Testis (tissue), 3 donors: ENCODE data around the gene TTF1. TPM values are rescaled to one million over a fixed set of nuclear protein-coding genes. Genes with fewer than 3 reads are reported as not detected.

Source experiments
- DNase-seq: peaks from one replicate; pipeline ENCODE4 v3.0.0-alpha.2; 2019
- H3K27ac ChIP-seq, 2 donors: fragments of 200-600 bp; sonication (generic); one replicate each; pipeline ENCODE4 v1.5.1; 2019
- H3K27me3 ChIP-seq: fragments of 200-600 bp; sonication (generic); one replicate; pipeline ENCODE4 v1.5.1; 2019
- H3K36me3 ChIP-seq: fragments of 200-600 bp; sonication (generic); one replicate; pipeline ENCODE4 v1.5.1; 2017; ENCODE audit warnings: low read depth; ENCODE audit errors: missing control alignments
- H3K4me1 ChIP-seq: fragments of 200-600 bp; sonication (generic); one replicate; pipeline ENCODE4 v1.5.1; 2019
- H3K4me3 ChIP-seq, 2 donors: fragments of 200-600 bp; sonication (generic); one replicate each; pipeline ENCODE4 v1.5.1; 2017 to 2019
- H3K9me3 ChIP-seq: fragments of 200-600 bp; sonication (generic); one replicate; pipeline ENCODE4 v1.5.1; 2017
- POLR2A ChIP-seq: fragments of 450-650 bp; IDR thresholded peaks from one replicate; pipeline ENCODE4 v1.6.1; 2017; ENCODE audit warnings: antibody characterized with exemption, mild to moderate bottlenecking, moderate library complexity
- WGBS, 2 donors: methylation state at CpG; one replicate each; pipeline ENCODE4 v1.1.5; 2018; 5-methylcytosine and 5-hydroxymethylcytosine counted together
- intact Hi-C: fragments of 100-400 bp; cut with DNase I; formaldehyde crosslinking; loops from one replicate; pipeline ENCODE4 v1.15.1; 2023; ENCODE audit warnings: low total_unique reads
- polyA plus RNA-seq: library from polyadenylated mRNA; stranded (reverse); fragments of 350-450 nt; fragmentation: Illumina TruSeq; extraction: RNeasy Lipid Tissue Mini Kit (QIAGEN cat#74804); gene quantifications from one replicate; pipeline ENCODE4 v1.2.3, GENCODE V29; 2014; ENCODE audit warnings: low read depth, low replicate concordance; ENCODE audit not compliant: insufficient read depth
- total RNA-seq, 2 donors: library from RNA; depleted of rRNA; stranded (reverse); fragments of >200 nt; gene quantifications; one replicate each; pipeline ENCODE4 v1.2.3, GENCODE V29; 2016
- TF ChIP-seq, protein P1 (sequence below), 3 experiments: fragments of 450-650 bp in 2 of 3; fragments of 200-600 bp in 1 of 3; sonication (generic) in 1 of 3; IDR thresholded peaks; one replicate each; pipeline ENCODE4 v1.5.1; 2016 to 2019; ENCODE audit warnings: antibody characterized with exemption in 3 of 3, mild to moderate bottlenecking in 2 of 3, moderate library complexity in 1 of 3

Gene TTF1
- total and polyA plus RNA-seq, 3 donors from 2014 or later, result 15.4 to 19.4 (median 19.2) TPM

DNA sequence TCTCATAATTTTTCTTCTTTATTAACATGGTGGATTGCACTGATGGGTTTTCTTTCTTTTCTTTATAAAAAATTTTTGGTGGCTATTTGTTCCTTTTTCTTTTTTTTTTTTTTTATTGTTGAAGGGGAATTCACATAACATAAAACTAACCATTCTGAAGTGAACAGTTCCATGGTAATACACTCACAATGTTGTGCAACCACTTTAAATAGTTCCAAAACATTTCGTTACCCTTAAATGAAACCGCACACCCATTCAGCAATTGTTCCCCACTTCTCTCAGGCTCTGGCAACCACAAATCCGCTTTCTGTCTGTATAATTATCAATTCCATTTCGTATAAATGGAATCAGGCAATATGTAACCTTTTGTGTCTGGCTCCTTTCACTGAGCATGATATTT is 40.2 kb downstream of the TTF1 start:
- Histone ChIP-seq H3K4me3 (no peak overlapping the region), H3K9me3 (no peaks in the 10 kb centered on the region), H3K27me3 (no peaks in the 10 kb centered on the region), H3K36me3 (no peaks in the 10 kb centered on the region), H3K4me1 (no peaks in the 10 kb centered on the region), H3K27ac (no peak overlapping the region)
- WGBS, 2 donors, result 80 to 86% methylated on average over 4 of the region's 4 CpGs
- DNase-seq, result no peak
- intact Hi-C loops, result no loop called here
- TF ChIP-seq, protein P1, sequence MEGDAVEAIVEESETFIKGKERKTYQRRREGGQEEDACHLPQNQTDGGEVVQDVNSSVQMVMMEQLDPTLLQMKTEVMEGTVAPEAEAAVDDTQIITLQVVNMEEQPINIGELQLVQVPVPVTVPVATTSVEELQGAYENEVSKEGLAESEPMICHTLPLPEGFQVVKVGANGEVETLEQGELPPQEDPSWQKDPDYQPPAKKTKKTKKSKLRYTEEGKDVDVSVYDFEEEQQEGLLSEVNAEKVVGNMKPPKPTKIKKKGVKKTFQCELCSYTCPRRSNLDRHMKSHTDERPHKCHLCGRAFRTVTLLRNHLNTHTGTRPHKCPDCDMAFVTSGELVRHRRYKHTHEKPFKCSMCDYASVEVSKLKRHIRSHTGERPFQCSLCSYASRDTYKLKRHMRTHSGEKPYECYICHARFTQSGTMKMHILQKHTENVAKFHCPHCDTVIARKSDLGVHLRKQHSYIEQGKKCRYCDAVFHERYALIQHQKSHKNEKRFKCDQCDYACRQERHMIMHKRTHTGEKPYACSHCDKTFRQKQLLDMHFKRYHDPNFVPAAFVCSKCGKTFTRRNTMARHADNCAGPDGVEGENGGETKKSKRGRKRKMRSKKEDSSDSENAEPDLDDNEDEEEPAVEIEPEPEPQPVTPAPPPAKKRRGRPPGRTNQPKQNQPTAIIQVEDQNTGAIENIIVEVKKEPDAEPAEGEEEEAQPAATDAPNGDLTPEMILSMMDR (IDR thresholded peaks at IDR 0.05), result no peak
- TF ChIP-seq POLR2A, result no peak

- WGBS, 2 donors, result 82 to 86% methylated on average over 3 of the region's 3 CpGs
- DNase-seq, result no peak
- Histone ChIP-seq H3K4me3 (no peak overlapping the region), H3K27me3 (no peaks in the 10 kb centered on the region), H3K27ac (no peak overlapping the region), H3K4me1 (no peaks in the 10 kb centered on the region), H3K9me3 (no peaks in the 10 kb centered on the region), H3K36me3 (no peaks in the 10 kb centered on the region)
- intact Hi-C loops, result no loop called here
- no peak for TF ChIP-seq POLR2A
- TF ChIP-seq, protein P1 (IDR thresholded peaks at IDR 0.05), result no peak
Observed at GRCh38 chr9:132365986-132366385, 40.7 kb downstream of the TTF1 start.

DNA sequence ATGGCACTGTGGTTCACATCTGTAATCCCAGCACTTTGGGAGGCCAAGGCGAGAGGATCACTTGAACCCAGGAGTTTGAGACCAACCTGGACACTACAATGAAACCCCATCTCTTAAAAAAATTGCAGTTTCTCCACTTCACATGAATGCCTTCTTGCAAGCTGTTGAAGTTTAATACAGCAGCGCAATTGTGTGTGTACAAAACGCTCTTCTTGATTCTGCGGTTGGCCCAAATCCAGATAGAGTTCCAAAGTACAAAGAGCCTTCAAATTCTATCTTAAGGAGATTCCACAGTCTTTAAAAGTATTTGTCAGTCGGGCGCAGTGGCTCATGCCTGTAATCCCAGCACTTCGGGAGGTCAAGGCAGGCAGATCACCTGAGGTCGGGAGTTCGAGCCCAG is 42.6 kb downstream of the TTF1 start:
- no peak for TF ChIP-seq POLR2A
- TF ChIP-seq, protein P1 (IDR thresholded peaks at IDR 0.05), result no peak
- H3K27ac ChIP-seq, result no peak overlapping the region
- no peaks in the 10 kb centered on the region for H3K4me1 ChIP-seq
- 93 to 94% methylated on average over 9 of the region's 9 CpGs for WGBS, 2 donors
- no peaks in the 10 kb centered on the region for H3K27me3 ChIP-seq
- H3K36me3 ChIP-seq, result no peaks in the 10 kb centered on the region
- intact Hi-C loops, result no loop called here
- H3K9me3 ChIP-seq, result no peaks in the 10 kb centered on the region
- H3K4me3 ChIP-seq, result no peak overlapping the region
- no peak for DNase-seq

GRCh38 chr9:132357764-132358163 is 48.9 kb downstream of the TTF1 start:
- Histone ChIP-seq H3K36me3 (no peaks in the 10 kb centered on the region), H3K27me3 (no peaks in the 10 kb centered on the region), H3K9me3 (no peaks in the 10 kb centered on the region), H3K4me1 (peaks cover 13% of the 10 kb centered on the region), H3K4me3 (no peak overlapping the region), H3K27ac (peak overlapping the region in 1 of 2 donors; percentile 93)
- WGBS, 2 donors, result 77 to 84% methylated on average over 7 of the region's 7 CpGs
- TF ChIP-seq, protein P1 (IDR thresholded peaks at IDR 0.05), result no peak
- TF ChIP-seq POLR2A, result no peak
- no peak for DNase-seq
- intact Hi-C loops, result no loop called here

GRCh38 chr9:132356324-132356924 is 50.2 kb downstream of the TTF1 start:
- H3K4me1 ChIP-seq, result peaks cover 22% of the 10 kb centered on the region
- DNase-seq, result peak; percentile 53
- H3K27ac ChIP-seq, result peak overlapping the region in 1 of 2 donors; percentile 93
- H3K4me3 ChIP-seq, result peak overlapping the region; percentile 18 to 98
- intact Hi-C loops, result no loop called here
- 74 to 76% methylated on average over 26 of the region's 26 CpGs for WGBS, 2 donors
- no peaks in the 10 kb centered on the region for H3K27me3 ChIP-seq
- H3K36me3 ChIP-seq, result no peaks in the 10 kb centered on the region
- no peaks in the 10 kb centered on the region for H3K9me3 ChIP-seq
- TF ChIP-seq POLR2A, result no peak
- TF ChIP-seq, protein P1 (IDR thresholded peaks at IDR 0.05), result no peak
